Activated T-cell treated with anti-CD3 and anti-CD28 coated beads, Interleukin-2, amount 50 U/mL, for 72 hours (primary cell): ENCODE data around the gene SAP30. TPM values are rescaled to one million over a fixed set of nuclear protein-coding genes. Genes with fewer than 3 reads are reported as not detected.
A peak's percentile ranks its signal among the peaks of the same experiment; 100 is the strongest.

Source experiments
- ATAC-seq, 2 donors: fragments of 150-1000 bp; cut with Tn5 transposase; replicated peaks in 1 of 2; 2 replicates each; pipeline ENCODE4 v1.10.0; 2021; ENCODE audit warnings: moderate library complexity in 2 of 2, mild to moderate bottlenecking in 1 of 2
- DNase-seq, 2 donors: peaks; one replicate each; pipeline ENCODE4 v3.0.0; 2021 to 2022; ENCODE audit warnings: mixed read lengths in 1 of 2
- H3K27ac Mint-ChIP-seq: one replicate; pipeline ENCODE4 v1.8.0; 2022; ENCODE audit warnings: mild to moderate bottlenecking, moderate library complexity, mixed read lengths
- H3K27me3 Mint-ChIP-seq: one replicate; pipeline ENCODE4 v1.8.0; 2022; ENCODE audit warnings: low read depth, mixed read lengths
- H3K36me3 Mint-ChIP-seq, 2 donors: one replicate each; pipeline ENCODE4 v1.8.0; 2022; ENCODE audit warnings: mixed read lengths in 2 of 2, mild to moderate bottlenecking in 1 of 2; ENCODE audit not compliant: insufficient read depth in 2 of 2
- H3K4me1 Mint-ChIP-seq: one replicate; pipeline ENCODE4 v1.8.0; 2022; ENCODE audit warnings: low read depth, mixed read lengths
- H3K4me3 Mint-ChIP-seq, 2 donors: one replicate each; pipeline ENCODE4 v1.8.0; 2022; ENCODE audit warnings: mild to moderate bottlenecking in 2 of 2, mixed read lengths in 2 of 2, moderate library complexity in 2 of 2
- H3K9me3 Mint-ChIP-seq, 2 donors: one replicate each; pipeline ENCODE4 v1.8.0; 2022; ENCODE audit warnings: mixed read lengths in 2 of 2
- total RNA-seq, 2 donors: library from RNA; stranded (reverse); gene quantifications; one replicate each; pipeline ENCODE4 v1.2.3, GENCODE V29; 2022

Gene SAP30
- total RNA-seq, 2 donors from 2014 or later = 18.1 to 18.4 TPM

DNA sequence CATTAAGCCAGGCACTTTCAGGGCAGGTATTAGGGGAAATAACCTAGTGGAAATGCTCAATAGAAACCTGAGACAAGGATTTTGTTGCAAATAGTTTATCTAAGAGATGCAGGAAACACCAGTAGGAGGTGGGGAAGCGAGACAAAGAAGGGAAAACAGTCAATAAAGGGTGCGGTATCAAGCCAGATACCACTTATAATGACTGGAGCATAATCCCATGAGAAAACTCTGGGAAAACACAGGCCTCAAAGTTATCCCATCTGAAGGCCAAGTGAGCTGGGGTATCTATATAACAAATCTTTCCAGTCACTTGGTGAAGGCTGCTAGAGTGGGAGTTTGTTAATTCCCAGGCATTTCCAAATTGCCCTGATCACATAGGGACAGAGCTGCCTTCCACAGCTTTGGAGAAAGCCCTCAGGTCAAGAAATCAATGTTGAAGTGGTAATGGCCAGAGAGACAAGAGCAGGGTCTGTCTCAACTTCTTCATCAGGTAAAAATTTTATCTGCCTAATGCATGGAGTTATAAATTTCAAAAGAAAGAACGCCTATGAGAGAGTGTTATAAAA lies 26.8 kb upstream of the SAP30 start:
- Mint-ChIP-seq H3K4me3 (no peak overlapping the region), H3K4me1 (no peaks in the 10 kb centered on the region), H3K9me3 (no peaks in the 10 kb centered on the region), H3K27ac (no peak overlapping the region), H3K27me3 (peaks cover 17% of the 10 kb centered on the region), H3K36me3 (no peaks in the 10 kb centered on the region)
- DNase-seq (no peak), ATAC-seq (no peak)

DNA sequence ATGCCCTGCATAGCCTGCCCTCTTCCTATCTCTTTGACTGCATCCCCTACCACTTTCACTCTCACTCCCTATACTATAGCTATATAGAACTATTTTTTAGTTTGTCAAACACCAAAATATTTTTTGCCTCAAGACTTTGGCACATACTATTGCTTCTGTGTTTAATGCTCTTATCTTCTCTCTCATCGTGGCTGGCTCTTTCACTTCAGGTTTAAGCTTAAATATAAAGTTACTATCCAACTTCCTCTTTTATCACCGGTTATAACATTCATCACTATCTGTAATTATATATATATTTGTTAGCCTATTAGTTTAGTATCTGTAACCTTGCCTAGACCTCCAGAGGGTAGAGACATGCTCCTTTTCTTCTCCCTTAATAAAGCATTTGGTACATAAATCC lies 25.1 kb upstream of the SAP30 start:
- Mint-ChIP-seq H3K36me3 (no peaks in the 10 kb centered on the region), H3K27me3 (peaks cover 10% of the 10 kb centered on the region), H3K27ac (no peak overlapping the region), H3K9me3 (no peaks in the 10 kb centered on the region), H3K4me1 (no peaks in the 10 kb centered on the region), H3K4me3 (no peak overlapping the region)
- no peak for DNase-seq
- ATAC-seq = no peak

DNA sequence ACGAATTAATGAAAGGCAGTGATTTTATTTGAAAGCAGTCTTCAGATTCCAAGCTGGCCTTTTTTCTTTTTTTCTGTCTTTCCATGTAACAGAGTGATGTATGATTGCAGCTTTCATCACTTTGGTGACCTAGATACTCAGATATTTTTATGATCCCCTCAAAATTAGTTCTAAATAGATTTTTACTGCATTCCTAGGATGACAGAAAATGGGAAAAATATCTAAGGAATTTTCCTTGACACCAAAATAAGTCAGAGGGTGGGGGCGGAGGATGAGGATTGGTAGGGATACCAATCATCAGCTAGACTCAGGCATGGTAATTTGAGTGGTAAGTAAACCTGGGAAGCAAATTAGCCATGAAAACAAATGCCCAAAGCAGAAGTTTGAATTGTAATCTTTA lies 24.7 kb upstream of the SAP30 start:
- no peak for ATAC-seq
- DNase-seq = no peak
- no peak overlapping the region for H3K27ac Mint-ChIP-seq
- H3K4me3 Mint-ChIP-seq = no peak overlapping the region
- no peaks in the 10 kb centered on the region for H3K9me3 Mint-ChIP-seq
- no peaks in the 10 kb centered on the region for H3K36me3 Mint-ChIP-seq
- H3K4me1 Mint-ChIP-seq = no peaks in the 10 kb centered on the region
- peaks cover 6% of the 10 kb centered on the region for H3K27me3 Mint-ChIP-seq

DNA sequence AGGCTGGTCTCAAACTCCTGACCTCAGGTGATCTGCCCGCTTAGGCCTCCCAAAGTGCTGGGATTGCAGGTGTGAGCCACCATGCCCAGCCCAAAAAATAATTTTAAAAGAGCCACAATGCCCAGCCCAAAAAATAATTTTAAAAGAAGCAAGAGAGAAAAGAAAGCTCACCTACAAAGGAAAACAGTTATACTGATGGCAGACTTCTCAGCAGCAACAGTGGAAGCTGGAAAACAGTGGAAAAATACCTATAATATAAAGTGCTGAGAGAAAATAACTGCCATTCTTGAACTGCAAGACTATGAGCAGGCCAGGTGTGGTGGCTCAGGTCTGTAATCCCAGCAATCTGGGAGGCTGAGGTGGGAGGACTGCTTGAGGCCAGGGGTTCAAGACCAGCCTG lies 23.3 kb upstream of the SAP30 start:
- DNase-seq (no peak), ATAC-seq (no peak)
- Mint-ChIP-seq H3K4me1 (no peaks in the 10 kb centered on the region), H3K9me3 (no peaks in the 10 kb centered on the region), H3K27ac (no peak overlapping the region), H3K27me3 (no peaks in the 10 kb centered on the region), H3K4me3 (no peak overlapping the region), H3K36me3 (no peaks in the 10 kb centered on the region)

DNA sequence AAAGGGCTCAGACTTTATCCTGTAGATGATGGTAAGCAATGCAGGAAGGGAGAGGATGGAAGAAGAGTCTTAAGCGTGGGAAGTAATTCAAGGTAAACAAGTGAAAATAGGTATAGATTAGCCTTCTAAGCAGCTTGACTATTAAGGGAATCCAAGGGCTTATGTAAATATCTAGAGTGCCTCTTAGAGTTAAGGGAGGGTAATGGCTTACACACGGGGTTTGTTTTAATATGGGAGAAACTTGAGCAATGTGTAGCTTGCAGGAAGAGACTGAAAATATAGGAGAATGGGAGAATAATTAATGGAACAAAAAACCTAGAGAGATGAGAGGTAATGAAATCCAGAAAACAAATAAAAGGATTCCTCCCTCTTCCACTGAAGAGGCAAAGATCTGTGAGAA lies 12.8 kb upstream of the SAP30 start:
- H3K4me1 Mint-ChIP-seq = no peaks in the 10 kb centered on the region
- DNase-seq (no peak), ATAC-seq (no peak)
- no peak overlapping the region for H3K4me3 Mint-ChIP-seq
- no peak overlapping the region for H3K27ac Mint-ChIP-seq
- H3K27me3 Mint-ChIP-seq = no peaks in the 10 kb centered on the region
- H3K9me3 Mint-ChIP-seq = no peaks in the 10 kb centered on the region
- H3K36me3 Mint-ChIP-seq = peaks cover 0 to 2% of the 10 kb centered on the region in 2 donors

DNA sequence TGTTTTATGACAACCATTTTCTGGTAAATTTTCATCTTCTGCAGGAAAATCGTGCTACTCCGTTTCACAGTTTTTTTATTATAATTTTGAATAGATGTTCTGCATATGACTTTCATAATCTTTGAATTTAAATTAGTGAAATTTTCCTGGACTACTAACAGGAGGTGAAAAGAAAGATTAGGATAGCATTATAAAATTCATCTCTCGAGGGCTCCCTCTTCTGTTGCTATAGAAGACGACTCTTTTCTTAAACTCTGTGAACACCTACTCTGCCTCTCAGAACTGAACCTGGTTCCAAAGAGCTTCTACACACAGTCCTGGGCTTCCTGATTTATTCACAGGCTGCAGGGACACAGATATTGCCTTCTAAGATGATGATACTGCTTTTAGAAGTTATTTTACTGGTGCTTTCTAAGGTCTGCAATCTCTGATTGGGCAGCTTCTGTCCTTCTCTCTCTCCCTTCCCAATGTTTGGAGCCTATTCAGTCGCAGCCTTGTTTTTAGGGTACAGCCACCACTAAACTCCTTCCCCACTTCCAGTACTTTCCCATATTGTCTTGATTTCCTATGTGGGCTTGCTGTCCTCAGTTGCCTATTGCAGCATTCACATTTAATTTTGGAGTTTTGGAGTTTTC lies 10.1 kb upstream of the SAP30 start:
- Mint-ChIP-seq H3K9me3 (no peaks in the 10 kb centered on the region), H3K4me3 (no peak overlapping the region), H3K36me3 (peaks cover 0 to 2% of the 10 kb centered on the region in 2 donors), H3K27ac (no peak overlapping the region), H3K4me1 (no peaks in the 10 kb centered on the region), H3K27me3 (no peaks in the 10 kb centered on the region)
- no peak for DNase-seq
- ATAC-seq = no peak

DNA sequence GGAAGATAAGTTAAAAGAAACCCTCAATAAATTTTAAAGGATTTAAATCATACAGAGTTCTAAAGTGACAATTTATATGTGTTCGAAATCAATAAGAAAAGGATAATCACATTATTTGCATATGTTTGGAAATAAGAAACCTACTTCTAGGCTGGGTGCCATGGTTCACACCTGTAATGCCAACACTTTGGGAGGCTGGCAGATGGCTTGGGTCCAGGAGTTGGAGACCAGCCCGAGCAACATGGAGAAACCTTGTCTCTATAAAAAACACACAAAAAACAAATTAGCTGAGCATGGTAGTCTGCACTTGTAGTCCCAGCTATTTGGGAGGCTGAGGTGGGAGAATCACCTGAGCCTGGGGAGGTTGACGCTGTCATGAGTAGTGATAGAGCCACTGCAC lies 8.1 kb upstream of the SAP30 start:
- H3K4me3 Mint-ChIP-seq = no peak overlapping the region

DNA sequence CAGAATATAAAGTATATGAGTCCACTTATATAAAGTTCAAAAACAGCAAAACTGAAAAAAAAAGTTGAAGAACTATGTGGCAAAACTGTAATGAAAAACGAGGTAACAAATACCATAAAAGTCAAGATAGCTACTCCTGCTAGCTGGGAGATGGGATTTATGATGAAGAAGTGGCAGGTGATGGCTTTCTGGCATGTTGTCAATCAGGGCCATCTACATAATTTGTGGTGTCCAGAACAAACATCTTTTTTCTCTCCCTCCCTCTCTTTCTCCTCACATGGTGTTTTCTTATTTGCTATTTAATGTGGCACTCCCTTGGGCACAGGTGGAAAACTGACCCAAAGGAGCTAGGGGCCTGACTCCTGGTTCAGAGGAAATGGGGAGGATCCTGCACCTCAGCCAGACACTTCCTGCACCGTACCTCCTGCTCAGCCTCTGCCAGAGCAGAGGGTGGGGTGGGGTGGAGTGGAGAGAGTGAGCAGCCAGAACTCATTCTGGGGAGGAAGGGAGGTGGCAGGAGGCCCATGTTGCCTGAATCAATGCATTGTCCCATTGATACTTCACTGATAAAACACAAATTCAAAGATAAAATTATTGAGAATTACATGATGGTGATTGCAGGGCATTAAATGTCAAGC lies 5.3 kb upstream of the SAP30 start:
- ATAC-seq = no peak
- H3K36me3 Mint-ChIP-seq = no peaks in the 10 kb centered on the region

More for the DNA sequence above, 8.1 kb upstream of the SAP30 start:
- Mint-ChIP-seq H3K27me3 (no peaks in the 10 kb centered on the region), H3K27ac (no peak overlapping the region), H3K9me3 (no peaks in the 10 kb centered on the region), H3K36me3 (peaks cover 0 to 2% of the 10 kb centered on the region in 2 donors), H3K4me1 (peaks cover 9% of the 10 kb centered on the region)
- ATAC-seq (no peak), DNase-seq (no peak)

DNA sequence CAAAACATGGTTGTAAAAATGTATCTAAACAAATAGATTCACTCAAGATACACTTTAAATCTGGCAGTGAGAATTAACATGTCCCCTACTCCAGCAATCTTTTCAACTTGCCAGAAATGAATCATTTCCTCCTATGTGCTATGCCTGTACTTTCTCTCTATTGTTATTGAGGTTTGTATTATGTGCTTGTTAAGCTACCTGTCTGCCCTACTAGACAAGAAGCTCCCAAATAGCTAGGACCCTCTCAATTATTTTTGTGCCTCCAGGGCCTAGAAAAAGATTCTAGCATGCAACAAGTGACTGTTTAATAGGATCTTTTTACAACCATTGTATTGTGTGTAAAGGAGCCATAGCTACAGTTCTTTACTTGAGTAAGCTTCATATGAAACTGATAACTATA lies 3.5 kb upstream of the SAP30 start:
- peaks cover 2 to 5% of the 10 kb centered on the region in 2 donors for H3K36me3 Mint-ChIP-seq

More for the DNA sequence above, 5.3 kb upstream of the SAP30 start:
- Mint-ChIP-seq H3K9me3 (no peaks in the 10 kb centered on the region), H3K4me1 (peaks cover 23% of the 10 kb centered on the region), H3K4me3 (peak overlapping the region in 1 of 2 donors; percentile 34), H3K27me3 (no peaks in the 10 kb centered on the region), H3K27ac (no peak overlapping the region)
- no peak for DNase-seq

DNA sequence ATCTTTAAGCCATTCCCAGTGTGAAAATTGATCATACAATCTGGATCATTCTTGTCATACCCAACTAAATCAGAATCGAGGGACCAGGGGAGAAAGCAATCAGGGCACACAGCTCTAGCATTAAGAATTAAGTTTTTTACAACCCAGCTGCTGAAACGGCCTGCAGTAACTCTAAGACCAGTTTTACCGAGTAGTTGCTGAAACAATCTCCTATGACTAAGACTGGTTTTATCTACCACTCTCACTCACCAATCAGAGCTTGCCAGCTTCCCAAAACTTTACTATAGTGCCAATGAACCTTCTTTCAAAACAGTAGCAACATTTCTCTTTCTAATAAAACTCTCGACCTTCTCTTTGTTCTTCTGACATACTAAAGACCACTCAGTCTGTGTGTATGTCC lies 2.8 kb upstream of the SAP30 start:
- peaks cover 2 to 5% of the 10 kb centered on the region in 2 donors for H3K36me3 Mint-ChIP-seq
- DNase-seq (no peak), ATAC-seq (no peak)
- H3K27me3 Mint-ChIP-seq = no peaks in the 10 kb centered on the region
- H3K4me1 Mint-ChIP-seq = peaks cover 29% of the 10 kb centered on the region
- peak overlapping the region; percentile 1 for H3K27ac Mint-ChIP-seq
- peak overlapping the region; percentile 70 to 83 for H3K4me3 Mint-ChIP-seq
- H3K9me3 Mint-ChIP-seq = no peaks in the 10 kb centered on the region

More for the DNA sequence above, 3.5 kb upstream of the SAP30 start:
- H3K4me1 Mint-ChIP-seq = peaks cover 23% of the 10 kb centered on the region
- no peaks in the 10 kb centered on the region for H3K27me3 Mint-ChIP-seq
- H3K27ac Mint-ChIP-seq = peak overlapping the region; percentile 81
- no peaks in the 10 kb centered on the region for H3K9me3 Mint-ChIP-seq
- DNase-seq (no peak), ATAC-seq (no peak)
- H3K4me3 Mint-ChIP-seq = peak overlapping the region; percentile 70 to 87

DNA sequence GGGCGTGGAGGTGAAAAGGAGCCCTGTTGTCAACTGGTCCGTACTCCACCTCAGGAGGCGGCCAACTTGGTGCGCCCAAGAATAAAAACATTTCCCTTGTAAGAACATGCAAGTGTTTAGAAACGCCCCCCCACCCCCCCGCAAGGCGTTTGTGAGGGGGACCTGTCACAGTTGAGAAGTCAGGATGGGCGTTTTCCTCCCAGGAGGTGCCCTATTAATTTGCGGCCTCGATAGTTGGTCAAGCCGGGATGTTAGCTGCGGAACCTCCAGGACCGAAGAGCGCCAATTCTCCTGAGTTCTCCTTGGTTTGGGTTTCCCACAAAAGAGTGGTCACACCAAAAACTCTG lies 651 bp upstream of the SAP30 start:
- DNase-seq (peak in 1 of 2 donors; percentile 64), ATAC-seq (peak; percentile 23 to 41)
- Mint-ChIP-seq H3K27ac (peak overlapping the region; percentile 98), H3K4me3 (peak overlapping the region; percentile 97 to 100), H3K4me1 (peaks cover 35% of the 10 kb centered on the region), H3K9me3 (no peaks in the 10 kb centered on the region), H3K27me3 (no peaks in the 10 kb centered on the region), H3K36me3 (peaks cover 5 to 6% of the 10 kb centered on the region in 2 donors)

DNA sequence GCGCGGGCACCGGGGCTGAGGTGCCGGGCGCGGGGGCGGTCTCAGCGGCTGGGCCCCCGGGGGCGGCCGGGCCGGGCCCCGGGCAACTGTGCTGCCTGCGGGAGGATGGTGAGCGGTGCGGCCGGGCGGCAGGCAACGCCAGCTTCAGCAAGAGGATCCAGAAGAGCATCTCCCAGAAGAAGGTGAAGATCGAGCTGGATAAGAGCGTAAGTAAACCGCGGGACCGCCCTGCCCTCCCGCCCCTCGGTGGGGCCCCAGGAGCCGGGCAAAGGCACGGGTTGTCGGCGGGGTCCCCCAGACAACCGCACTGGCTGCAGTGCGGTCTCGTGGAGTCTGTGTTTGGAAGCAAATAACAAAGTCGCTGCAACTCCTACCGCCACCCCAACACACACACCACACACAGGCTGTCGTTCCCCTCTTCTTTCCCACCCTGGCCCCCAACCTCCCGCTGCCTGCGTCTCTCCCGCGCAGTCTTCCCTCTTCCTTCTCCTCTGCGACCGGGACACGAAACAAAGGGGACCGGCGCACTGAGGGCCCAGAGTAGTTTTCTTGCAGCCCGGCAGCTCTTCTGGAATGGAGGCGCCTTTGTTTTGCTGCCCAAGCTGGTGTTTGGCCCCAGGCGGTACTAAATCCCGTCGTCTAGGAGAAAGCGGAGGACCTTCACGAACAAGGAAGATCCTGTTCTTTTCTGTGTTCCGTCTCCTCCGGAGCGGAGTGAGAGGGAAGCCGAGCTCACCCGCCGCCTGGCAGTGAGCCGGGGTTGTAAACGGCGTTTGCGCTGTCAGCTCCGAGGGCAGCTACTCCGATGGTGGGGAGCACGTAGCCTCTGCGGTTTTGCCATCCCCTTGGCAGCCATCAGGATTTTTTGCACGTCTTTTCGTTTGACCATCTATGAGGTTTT lies 788 bp downstream of the SAP30 start:
- Mint-ChIP-seq H3K4me3 (peak overlapping the region; percentile 97 to 100), H3K36me3 (peaks cover 5 to 6% of the 10 kb centered on the region in 2 donors), H3K4me1 (peaks cover 35% of the 10 kb centered on the region), H3K27me3 (no peaks in the 10 kb centered on the region), H3K27ac (peak overlapping the region; percentile 50), H3K9me3 (no peaks in the 10 kb centered on the region)
- ATAC-seq (peak; percentile 28), DNase-seq (peak; percentile 41 to 44)

DNA sequence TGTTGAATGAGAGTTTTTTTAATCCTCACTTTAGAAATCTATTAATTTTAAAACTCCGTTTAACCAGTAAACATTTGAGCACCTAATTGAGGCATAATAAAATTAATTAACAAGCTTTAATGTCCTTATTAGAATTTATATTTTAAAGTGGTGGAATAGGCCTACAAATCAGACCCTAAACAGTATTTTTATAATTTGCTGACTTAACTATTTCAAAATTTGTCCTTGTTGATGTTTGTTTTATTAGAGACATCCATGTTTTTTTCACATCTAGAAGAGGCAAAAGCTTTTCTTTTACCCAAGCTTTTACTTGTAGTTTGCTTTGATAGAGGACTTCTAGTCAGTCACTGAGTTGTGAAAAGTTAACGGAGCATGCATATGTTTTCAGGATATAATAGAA lies 3.8 kb downstream of the SAP30 start:
- ATAC-seq (no peak), DNase-seq (no peak)
- Mint-ChIP-seq H3K36me3 (peaks cover 5 to 6% of the 10 kb centered on the region in 2 donors), H3K4me3 (no peak overlapping the region), H3K27me3 (no peaks in the 10 kb centered on the region), H3K4me1 (peaks cover 12% of the 10 kb centered on the region), H3K27ac (no peak overlapping the region), H3K9me3 (no peaks in the 10 kb centered on the region)
